ENCODE results near the gene GDAP2.

GRCh38 chr1:117877823-117878222, 51.6 kb downstream of the GDAP2 start:
- TF ChIP-seq, protein P1, sequence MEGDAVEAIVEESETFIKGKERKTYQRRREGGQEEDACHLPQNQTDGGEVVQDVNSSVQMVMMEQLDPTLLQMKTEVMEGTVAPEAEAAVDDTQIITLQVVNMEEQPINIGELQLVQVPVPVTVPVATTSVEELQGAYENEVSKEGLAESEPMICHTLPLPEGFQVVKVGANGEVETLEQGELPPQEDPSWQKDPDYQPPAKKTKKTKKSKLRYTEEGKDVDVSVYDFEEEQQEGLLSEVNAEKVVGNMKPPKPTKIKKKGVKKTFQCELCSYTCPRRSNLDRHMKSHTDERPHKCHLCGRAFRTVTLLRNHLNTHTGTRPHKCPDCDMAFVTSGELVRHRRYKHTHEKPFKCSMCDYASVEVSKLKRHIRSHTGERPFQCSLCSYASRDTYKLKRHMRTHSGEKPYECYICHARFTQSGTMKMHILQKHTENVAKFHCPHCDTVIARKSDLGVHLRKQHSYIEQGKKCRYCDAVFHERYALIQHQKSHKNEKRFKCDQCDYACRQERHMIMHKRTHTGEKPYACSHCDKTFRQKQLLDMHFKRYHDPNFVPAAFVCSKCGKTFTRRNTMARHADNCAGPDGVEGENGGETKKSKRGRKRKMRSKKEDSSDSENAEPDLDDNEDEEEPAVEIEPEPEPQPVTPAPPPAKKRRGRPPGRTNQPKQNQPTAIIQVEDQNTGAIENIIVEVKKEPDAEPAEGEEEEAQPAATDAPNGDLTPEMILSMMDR (IDR thresholded peaks at IDR 0.05): no peak
- TF ChIP-seq EZH2 (IDR thresholded peaks at IDR 0.05; ENCODE audit: borderline replicate concordance, insufficient read depth, low read depth, low read length, poor library complexity, severe bottlenecking): no peak

Data from B cell (primary cell).